Left lung (tissue), 10 donors: ENCODE data around the gene LACTBL1. TPM values are rescaled to one million over a fixed set of nuclear protein-coding genes. Genes with fewer than 3 reads are reported as not detected.

Experiments used
- ATAC-seq: fragments of 200-7000 bp; cut with Tn5 transposase; one replicate; pipeline ENCODE4 v1.9.1; 2020; ENCODE audit warnings: moderate library complexity
- DNase-seq, 4 donors: peaks; one replicate each; pipeline ENCODE4 v3.0.0-alpha.2; 2013 to 2020
- H3K27ac ChIP-seq, 2 donors: fragments of 200-600 bp; sonication (generic) in 1 of 2; one replicate each; pipeline versions ENCODE4 v1.5.0 to v1.8.0; 2020 to 2021
- H3K27me3 ChIP-seq, 2 donors: fragments of 200-600 bp; sonication (generic) in 1 of 2; one replicate each; pipeline versions ENCODE4 v1.5.0 to v1.8.0; 2020 to 2021
- H3K36me3 ChIP-seq, 2 donors: fragments of 200-600 bp; sonication (generic) in 1 of 2; one replicate each; pipeline versions ENCODE4 v1.5.0 to v1.8.0; 2020 to 2021
- H3K4me1 ChIP-seq, 2 donors: fragments of 200-600 bp; one replicate each; pipeline ENCODE4 v1.8.0; 2021
- H3K4me3 ChIP-seq, 2 donors: fragments of 200-600 bp; sonication (generic) in 1 of 2; one replicate each; pipeline versions ENCODE4 v1.5.0 to v1.8.0; 2020 to 2021; ENCODE audit warnings: mild to moderate bottlenecking in 1 of 2
- H3K9me3 ChIP-seq, 2 donors: fragments of 200-600 bp; sonication (generic) in 1 of 2; one replicate each; pipeline versions ENCODE4 v1.5.0 to v1.8.0; 2020 to 2021
- CTCF ChIP-seq, 2 donors: fragments of 200-600 bp; sonication (generic) in 1 of 2; IDR thresholded peaks; one replicate each; pipeline versions ENCODE4 v1.5.0 to v1.8.0; 2021; ENCODE audit warnings: antibody characterized with exemption in 2 of 2
- intact Hi-C, 2 donors: fragments of 100-400 bp; cut with DNase I; formaldehyde crosslinking; loops; one replicate each; pipeline versions ENCODE4 v1.11.2 to v1.14.2; 2022
- polyA plus RNA-seq, 6 donors: library from polyadenylated mRNA; unstranded; fragments of 120-200 nt; gene quantifications; one replicate each; pipeline ENCODE4 v1.2.1, GENCODE V29; 2013; ENCODE audit not compliant: insufficient read length in 6 of 6
- total RNA-seq, 2 donors: library from RNA; stranded (reverse); fragmentation: NEBNext Ultra II Directional; extraction: Animal tissue kit (Norgen Biotek cat#: 25700); gene quantifications; one replicate each; pipeline ENCODE4 v1.2.1, GENCODE V29; 2021
- donor health status: DM: no; HTN: yes; CAD: no.
- donor health status: DM: no; HTN: no; CAD: no.

Gene LACTBL1
- total and polyA plus RNA-seq, 8 donors, result not detected

- no peak overlapping the region for H3K4me3 ChIP-seq
- no peak for DNase-seq
- no peak overlapping the region for H3K27ac ChIP-seq
- no peaks in the 10 kb centered on the region for H3K4me1 ChIP-seq
- intact Hi-C loops, result no loop called here
- no peaks in the 10 kb centered on the region for H3K36me3 ChIP-seq
- H3K9me3 ChIP-seq, result no peaks in the 10 kb centered on the region
- H3K27me3 ChIP-seq, result peaks cover 0 to 12% of the 10 kb centered on the region in 2 donors
- ATAC-seq, result no peak
- no peak for TF ChIP-seq CTCF (IDR thresholded peaks at IDR 0.05)
Measured at GRCh38 chr1:22906968-22907367, 65.7 kb downstream of the LACTBL1 start.

GRCh38 chr1:22903113-22903512 is 69.6 kb downstream of the LACTBL1 start:
- H3K27me3 ChIP-seq, result peaks cover 0 to 16% of the 10 kb centered on the region in 2 donors
- no peak overlapping the region for H3K27ac ChIP-seq
- no peaks in the 10 kb centered on the region for H3K36me3 ChIP-seq
- H3K4me1 ChIP-seq, result no peaks in the 10 kb centered on the region
- TF ChIP-seq CTCF (IDR thresholded peaks at IDR 0.05), result no peak
- DNase-seq, result no peak
- intact Hi-C loops, result no loop called here
- H3K9me3 ChIP-seq, result no peaks in the 10 kb centered on the region
- no peak for ATAC-seq
- no peak overlapping the region for H3K4me3 ChIP-seq

Other genes starting within 250 kb of the LACTBL1 start
- gene TEX46, start 43.0 kb upstream of the LACTBL1 start, total RNA-seq, result not detected
- under 1 TPM in 1 of 6 donors, not detected in 5; 0.29 TPM for gene TEX46, start 43.0 kb upstream of the LACTBL1 start, polyA plus RNA-seq
- 10 to 100 TPM; 39.5 to 40.8 TPM for gene KDM1A, start 46.6 kb upstream of the LACTBL1 start, total RNA-seq
- gene KDM1A, start 46.6 kb upstream of the LACTBL1 start, polyA plus RNA-seq, result 100 to 1,000 TPM; 114 to 126 (median 119) TPM
- 10 to 100 TPM; 29.8 to 31.4 TPM for gene LUZP1, start 196.0 kb upstream of the LACTBL1 start, total RNA-seq
- gene LUZP1, start 196.0 kb upstream of the LACTBL1 start, polyA plus RNA-seq, result 10 to 100 TPM; 22.9 to 32.5 (median 28.8) TPM
- gene HTR1D, start 244.6 kb upstream of the LACTBL1 start, total RNA-seq, result under 1 TPM; 0.15 to 0.26 TPM
- under 1 TPM; 0.07 to 0.24 (median 0.16) TPM for gene HTR1D, start 244.6 kb upstream of the LACTBL1 start, polyA plus RNA-seq